ENCODE data around the gene CCT3.
A peak's percentile ranks its signal among the peaks of the same experiment; 100 is the strongest.

DNA sequence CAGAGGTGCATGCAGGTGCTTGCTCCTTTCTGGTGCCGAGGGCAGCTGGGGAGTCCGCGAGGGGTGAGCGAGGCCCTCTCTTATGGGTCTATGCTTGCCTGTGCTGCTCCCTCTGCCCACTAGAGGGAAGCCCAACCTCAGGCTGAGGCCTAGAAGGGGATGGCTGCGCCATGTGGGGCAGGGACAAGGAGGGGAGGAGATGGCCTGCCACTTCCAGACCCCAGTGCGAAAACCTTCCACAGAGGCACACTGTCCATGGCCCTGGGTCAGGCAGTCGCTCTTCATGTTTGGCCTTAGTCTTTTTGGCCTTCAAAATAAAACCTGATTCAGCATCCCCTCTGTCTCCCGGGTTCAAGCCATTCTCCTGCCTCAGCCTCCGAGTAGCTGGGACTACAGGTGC, 44.9 kb upstream of the CCT3 start:
- TF ChIP-seq, protein P1, sequence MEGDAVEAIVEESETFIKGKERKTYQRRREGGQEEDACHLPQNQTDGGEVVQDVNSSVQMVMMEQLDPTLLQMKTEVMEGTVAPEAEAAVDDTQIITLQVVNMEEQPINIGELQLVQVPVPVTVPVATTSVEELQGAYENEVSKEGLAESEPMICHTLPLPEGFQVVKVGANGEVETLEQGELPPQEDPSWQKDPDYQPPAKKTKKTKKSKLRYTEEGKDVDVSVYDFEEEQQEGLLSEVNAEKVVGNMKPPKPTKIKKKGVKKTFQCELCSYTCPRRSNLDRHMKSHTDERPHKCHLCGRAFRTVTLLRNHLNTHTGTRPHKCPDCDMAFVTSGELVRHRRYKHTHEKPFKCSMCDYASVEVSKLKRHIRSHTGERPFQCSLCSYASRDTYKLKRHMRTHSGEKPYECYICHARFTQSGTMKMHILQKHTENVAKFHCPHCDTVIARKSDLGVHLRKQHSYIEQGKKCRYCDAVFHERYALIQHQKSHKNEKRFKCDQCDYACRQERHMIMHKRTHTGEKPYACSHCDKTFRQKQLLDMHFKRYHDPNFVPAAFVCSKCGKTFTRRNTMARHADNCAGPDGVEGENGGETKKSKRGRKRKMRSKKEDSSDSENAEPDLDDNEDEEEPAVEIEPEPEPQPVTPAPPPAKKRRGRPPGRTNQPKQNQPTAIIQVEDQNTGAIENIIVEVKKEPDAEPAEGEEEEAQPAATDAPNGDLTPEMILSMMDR (IDR thresholded peaks at IDR 0.05) = peak; percentile 8 to 45 (median 23)
- no peak for TF ChIP-seq POLR2A (IDR thresholded peaks at IDR 0.05)
- no peak for TF ChIP-seq POLR2AphosphoS5 (IDR thresholded peaks at IDR 0.05; ENCODE audit: insufficient read depth in 1 of 2, low read depth in 1 of 2)

All from vagina (tissue), 2 donors.